ENCODE data around the gene DGLUCY.
"Not testable (repeated sequence)": the region's sequence is repeated elsewhere in the genome, so short reads cannot be mapped to it uniquely, and the experiment has no call there.

GRCh38 chr14:91156877-91157276 lies 43.0 kb downstream of the DGLUCY start:
- TF ChIP-seq HDAC6 (IDR thresholded peaks at IDR 0.05; ENCODE audit: low read depth, low read length); ZHX2 (IDR thresholded peaks at IDR 0.05; ENCODE audit: low read depth); ZHX2 (CRISPR knock-in tag; IDR thresholded peaks at IDR 0.05; ENCODE audit: borderline replicate concordance): not testable (repeated sequence)

Measured in HepG2 (cell line).